NCI-H82 treated with DMSO at 0.1 percent for 48 hours (cell line): ENCODE data around the gene INHBB.
"Not testable (repeated sequence)": the region's sequence is repeated elsewhere in the genome, so short reads cannot be mapped to it uniquely, and the experiment has no call there.

Experiments
- DNase-seq: peaks from one replicate; lab custom pipeline; 2025; ENCODE audit not compliant: unreplicated experiment; lab: John Stamatoyannopoulos, UW

INHBB gene

DNA sequence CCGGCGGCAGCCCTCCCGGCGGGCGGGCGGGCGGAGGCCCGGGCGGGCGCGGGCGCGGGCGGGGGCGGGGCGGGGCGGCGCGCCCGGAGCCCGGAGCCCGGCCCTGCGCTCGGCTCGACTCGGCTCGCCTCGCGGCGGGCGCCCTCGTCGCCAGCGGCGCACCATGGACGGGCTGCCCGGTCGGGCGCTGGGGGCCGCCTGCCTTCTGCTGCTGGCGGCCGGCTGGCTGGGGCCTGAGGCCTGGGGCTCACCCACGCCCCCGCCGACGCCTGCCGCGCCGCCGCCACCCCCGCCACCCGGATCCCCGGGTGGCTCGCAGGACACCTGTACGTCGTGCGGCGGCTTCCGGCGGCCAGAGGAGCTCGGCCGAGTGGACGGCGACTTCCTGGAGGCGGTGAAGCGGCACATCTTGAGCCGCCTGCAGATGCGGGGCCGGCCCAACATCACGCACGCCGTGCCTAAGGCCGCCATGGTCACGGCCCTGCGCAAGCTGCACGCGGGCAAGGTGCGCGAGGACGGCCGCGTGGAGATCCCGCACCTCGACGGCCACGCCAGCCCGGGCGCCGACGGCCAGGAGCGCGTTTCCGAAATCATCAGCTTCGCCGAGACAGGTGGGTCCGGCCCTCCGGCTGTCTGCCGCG, at the start of gene INHBB:
Gene INHBB, plus strand, starts transcription at position 111 of the 641 bp plus-strand sequence. Its CDS starts 53 bp downstream, at position 164.
- DNase-seq = no peak

DNA sequence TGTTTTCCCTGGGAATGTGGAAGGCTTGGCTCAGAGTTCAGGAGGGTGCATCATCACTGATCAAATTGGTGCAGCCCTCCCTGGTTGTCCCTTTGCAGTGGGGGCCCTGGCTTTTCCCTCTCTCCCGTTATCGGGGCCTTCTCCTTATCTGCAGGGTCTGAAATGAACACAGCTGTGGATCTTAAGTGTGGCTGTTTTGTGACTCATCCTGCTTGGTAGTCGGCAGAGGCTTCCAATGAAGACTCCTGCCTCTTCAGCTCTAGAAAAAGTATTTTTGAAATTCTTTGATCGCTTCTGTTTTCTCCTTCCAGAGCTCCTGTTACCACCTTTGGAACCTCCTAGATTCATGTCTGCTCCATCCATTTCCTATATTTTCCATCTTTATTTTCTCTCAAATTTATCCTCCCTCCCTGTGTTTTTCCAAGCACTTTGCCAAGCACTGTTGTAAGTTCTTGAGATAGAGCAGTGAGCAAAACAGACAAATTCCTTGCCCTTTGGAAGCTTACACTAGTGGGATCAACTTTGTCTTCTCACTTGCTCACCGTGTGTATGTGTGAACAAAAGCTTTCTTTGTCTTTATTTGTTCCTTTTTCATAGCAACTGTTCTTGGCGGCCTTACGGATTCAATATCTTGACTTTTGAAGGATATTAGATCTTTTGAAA, 47.6 kb upstream of the INHBB start:
- DNase-seq = no peak

DNA sequence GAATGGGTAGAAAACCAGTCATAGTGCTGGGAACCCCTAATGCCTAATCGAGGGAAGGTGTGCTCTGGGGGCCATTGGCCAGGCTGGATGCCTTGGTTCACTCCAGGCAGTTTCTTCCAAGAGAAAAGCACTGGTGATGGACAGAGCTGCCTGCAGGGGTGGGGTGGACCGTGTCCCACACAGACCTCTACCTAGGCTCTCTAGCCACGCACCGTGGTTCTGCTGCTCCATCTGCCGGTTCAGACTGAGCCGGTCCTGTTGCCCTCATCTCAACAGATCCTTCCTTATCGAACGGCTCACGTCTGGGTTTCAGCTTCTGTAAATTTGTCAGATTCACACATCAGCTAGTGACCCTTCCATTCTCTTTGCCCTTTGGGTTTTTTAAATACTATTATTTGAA, 46.9 kb upstream of the INHBB start:
- no peak for DNase-seq

DNA sequence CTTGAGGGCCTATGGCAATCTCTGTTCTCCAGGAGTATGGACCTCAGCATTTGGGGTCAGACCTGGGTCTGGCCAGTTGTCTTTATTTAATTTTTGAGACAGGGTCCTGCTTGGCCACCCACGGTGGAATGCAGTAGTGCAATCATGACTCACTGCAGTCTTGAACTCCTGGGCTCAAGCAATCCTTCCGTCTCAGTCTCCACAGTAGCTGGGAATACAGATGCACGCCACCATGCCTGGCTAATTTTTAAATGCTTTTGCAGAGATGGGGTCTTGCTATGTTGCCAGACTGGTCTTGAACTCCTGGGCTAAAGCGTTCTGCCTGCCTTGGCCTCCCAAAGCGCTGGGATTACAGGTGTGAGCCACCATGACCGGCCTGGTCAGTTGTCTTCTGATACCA, 46.4 kb upstream of the INHBB start:
- DNase-seq = no peak

DNA sequence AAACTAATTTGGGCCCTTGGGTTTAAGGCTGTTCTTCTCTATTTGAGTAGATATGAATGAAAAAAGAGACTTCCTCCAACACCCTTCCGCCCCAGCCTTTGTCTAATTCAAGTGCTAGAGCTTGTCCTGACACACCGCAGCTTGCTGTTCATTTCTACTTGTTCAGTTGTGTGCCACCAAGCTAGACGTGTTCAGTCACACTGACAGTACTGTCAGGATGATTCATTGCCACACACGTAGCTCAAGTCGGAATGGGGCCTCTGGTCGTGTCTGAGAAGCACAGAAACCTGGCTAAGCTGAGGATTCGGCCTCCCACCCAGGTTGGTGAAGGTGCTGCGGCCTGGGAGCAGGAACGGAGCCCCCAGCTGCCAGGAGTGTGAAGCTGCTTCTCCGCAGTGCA, 45.6 kb upstream of the INHBB start:
- no peak for DNase-seq

GRCh38 chr2:120301284-120301683, 44.7 kb upstream of the INHBB start:
- DNase-seq = no peak

DNA sequence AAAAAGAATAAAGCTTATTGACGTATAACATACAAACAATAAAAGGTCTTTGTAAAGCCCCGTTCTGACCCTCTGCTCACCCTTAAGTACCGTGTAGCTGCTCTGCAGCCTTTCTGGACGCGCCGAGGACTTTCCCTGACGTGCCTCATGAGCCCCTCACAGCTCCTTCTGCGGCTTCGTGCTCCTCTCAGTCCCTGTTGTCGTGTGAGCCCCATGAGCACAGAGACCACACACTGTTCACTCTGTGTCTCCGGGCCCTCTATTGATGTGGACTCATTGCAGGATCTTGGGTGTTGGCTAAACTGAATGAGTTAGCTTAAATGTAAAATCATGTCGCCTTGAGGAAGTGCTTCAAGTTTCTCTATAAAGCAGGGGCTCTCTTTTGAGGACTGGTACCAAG, 43.6 kb upstream of the INHBB start:
- DNase-seq = no peak

DNA sequence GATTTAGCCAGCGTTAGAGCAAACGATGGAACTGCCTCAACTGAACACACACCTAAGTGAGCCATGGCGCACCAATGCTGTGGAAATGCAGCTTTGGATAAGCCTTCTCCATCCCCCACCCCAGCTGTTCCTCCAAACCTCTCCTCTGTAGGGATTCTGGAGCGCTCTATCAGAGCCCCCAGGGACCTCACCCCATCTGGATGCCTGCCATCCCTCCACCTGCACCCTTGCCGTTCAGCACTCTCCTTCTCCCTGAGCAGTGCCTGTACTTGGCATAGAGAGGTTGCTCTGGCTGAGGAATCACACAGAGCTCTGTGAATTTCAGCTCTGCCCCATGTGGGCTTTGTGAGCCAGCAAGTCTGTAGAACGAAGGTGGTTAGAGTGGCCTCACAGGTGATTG, 42.8 kb upstream of the INHBB start:
- peak; percentile 73 for DNase-seq

GRCh38 chr2:120305296-120305695, 40.6 kb upstream of the INHBB start:
- no peak for DNase-seq

DNA sequence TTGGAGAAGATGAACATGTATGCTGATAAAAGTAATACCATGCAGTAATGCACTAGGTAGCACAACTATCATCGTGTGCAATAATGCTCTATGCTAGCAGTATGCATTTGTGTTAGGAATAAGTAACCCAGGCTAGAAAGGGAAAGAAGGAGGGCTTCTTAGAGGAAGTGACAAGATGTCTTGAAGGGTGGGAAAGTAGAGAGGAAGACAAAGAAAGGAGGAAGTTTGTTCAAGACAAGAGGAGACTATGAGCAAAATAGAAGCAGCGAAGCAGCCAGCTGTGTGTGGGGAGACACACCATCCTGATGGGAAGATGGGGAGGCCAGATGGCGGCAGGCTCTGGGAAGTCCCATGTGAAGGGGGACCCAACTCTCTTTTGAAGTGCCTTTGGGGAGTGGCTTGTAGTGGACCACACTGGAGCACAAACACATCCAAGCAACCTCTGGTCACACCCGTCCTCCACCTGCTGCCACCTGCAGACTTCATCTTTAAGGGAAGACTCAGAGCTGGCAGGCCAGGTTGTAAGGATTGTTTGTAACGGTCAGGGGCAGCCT, 39.9 kb upstream of the INHBB start:
- no peak for DNase-seq

DNA sequence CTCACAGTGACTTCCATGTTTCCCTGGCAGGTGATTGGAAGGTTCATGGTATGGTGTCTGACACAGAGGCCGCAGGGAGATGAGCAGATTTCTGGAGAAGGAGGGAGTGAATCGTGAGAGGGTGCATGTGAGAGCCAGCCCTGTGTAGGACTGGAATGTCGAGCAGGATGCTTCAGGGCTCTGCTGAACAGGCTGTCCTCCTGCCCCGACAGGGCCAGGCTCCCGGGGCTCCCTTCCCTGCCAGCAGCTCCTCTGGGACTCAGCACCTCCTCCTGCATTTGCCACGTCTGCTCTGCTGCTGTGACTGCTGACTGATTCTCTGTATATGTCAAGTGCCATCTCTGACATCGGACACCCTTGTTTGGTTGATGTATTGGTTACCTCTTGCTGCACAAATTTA, 38.5 kb upstream of the INHBB start:
- DNase-seq = no peak

DNA sequence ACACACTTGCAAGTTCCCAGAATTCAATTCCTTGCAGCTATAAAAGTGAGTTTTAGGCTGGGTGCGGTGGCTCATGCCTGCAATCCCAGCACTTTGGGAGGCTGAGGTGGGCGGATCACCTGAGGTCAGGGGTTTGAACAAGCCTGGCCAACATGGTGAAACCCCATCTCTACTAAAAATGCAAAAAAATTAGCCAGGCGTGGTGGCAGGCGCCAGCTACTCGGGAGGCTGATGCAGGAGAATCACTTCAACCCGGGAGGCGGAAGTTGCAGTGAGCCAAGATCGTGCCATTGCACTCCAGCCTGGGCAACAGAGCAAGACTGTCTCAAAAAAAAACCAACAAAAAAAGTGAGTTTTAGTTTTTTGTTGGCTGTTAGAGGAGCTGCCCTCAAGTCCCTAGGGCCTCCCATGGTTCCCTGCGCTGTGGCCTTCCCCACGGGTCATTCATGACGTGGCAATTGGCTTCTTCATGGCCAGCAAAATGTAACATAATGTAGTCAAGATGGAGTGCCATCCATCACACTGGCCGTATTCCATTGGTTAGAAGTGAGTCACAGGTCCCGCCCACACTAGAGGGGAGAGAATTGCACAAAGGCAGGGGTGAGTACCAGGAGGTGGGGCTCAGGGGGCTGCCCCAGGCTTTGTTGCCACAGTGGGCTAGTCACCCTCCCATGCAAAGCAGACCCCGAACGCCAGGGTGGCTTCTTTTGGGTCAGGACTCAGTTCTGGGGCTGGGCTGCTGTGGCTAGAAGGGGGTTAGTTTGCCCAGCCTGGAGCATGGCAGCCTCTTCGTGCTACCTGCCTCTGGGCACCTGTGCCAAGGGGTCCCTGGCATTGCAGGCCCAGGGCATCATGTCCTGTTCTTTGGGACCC, 37.7 kb upstream of the INHBB start:
- DNase-seq = no peak

GRCh38 chr2:120310136-120310535, 35.8 kb upstream of the INHBB start:
- no peak for DNase-seq

GRCh38 chr2:120310841-120311240, 35.1 kb upstream of the INHBB start:
- DNase-seq = not testable (repeated sequence)

DNA sequence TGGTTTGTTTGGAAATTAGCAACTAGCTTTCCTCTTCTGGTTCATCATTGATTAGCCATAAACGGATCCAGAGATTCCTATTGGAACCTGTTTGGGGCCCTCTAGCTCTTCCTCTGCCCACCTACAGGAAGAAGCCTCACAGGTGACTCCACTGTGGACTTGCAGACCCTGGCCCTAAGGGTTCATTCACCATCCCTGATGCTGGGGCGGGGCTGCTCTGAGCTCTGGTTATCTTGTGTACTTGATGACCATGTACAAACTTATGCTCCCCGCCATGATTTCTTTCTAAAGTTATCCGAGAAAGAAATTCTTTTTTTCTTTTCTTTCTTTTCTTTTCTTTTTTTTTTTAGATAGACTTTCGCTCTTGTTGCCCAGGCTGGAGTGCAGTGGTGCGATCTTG, 33.9 kb upstream of the INHBB start:
- DNase-seq = no peak

GRCh38 chr2:120312860-120313694, 32.9 kb upstream of the INHBB start:
- DNase-seq = peak; percentile 13

DNA sequence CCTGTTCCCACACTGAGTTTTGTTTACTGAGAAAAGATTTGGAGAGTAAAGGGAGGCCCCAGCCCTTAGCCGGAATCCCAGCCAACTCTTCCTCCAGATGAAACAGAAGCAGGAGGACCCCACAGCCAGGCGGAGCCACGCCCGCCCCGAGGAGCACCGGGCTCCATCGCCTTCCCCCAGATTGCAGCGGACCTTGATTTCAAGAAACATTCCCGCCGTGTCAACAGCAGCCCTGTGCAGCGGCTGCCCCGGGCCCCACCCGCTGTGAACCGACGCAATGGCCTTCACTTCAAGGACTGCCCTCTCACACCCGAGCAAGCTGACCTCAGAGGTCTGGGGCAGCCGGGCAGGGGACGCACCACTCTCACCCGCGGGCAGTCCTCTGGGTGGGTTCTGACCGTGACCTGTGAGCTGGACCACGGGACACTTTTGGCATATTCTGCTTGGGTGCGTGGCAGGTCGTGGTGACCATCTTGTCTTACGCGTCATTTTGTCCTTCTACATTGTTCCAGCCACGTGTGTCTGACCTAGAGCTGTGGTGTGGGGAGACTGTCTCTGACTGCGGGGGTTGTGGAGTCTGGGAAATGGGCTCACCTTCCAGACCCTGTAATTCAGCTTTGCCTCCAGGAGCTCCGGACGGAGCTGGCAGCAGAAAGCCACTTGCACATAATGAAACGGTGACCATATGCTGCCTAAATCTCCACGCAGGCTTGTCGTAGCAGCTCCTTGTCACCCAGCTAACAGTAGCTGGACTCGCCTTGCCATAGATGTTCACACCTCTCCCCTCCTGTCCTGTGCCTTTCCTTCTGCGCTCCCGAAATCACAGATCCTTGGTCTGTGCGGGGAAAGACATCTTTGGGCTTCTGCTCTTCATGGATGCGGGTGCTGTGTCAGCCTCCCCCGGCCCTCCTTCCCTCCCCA, 32.0 kb upstream of the INHBB start:
- no peak for DNase-seq

DNA sequence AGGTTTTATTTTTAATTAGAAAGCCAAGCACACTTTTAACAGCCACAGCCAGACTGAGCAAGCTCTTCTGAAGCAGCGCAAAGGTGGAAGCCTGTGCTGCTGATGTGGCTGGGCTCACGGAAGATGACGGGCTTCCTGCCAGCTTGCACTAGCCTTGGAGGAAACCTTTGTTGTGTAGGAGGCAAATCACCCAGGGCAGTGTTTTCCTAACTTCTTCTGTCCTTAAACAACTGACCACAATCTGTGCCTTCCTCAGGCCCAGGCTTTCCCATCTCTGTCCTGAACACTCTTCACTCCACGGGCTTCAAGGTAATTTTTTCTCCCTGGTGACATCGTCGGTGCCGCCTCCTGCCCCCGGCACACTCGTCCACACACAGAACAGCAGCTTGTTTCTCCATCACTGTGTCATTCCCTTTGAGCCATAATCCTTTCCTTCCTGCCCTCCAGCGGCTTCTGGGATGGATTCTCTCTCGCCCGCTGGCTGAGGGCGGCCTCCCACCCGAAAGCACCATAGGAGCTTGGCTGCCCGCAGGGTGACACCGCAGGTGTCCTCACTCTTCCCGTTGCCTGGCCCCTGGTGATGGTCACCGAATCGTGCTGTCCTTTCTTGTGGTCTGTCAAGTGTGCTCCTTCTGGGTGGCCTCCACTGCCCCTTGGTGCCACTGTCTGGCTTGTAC, 31.1 kb upstream of the INHBB start:
- DNase-seq = no peak

DNA sequence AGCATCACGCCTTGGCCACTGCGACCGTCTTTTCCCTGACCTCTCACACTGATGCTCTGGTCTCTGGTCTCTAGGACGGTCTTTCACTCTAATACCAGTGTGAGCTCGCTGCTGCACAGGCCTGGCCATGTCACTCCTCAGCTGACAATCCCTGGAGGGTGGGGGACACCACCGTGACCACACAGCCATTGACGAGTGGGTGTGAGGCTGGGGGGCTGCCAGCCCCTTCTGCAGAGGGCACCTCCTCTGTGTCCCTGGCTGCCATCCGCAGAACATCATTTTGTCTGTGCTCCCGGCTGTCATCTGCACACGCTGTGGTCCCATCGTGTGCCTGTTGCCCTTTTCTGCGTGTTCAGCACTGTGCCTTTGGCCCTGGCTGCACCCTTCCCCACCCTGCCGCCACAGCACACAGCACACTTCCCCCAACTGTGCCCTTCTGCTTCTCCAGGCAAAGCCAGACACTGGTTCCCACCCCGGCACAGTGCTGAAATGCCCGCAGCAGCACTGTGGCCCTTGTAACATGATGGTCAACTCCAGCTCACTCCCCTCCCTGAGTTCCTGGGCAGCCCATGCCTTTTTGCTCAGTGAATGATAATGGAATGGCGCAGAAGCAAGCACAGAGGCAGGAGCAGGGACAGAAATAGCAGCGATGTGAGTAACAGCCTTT, 30.4 kb upstream of the INHBB start:
- no peak for DNase-seq
